CD4-positive, alpha-beta T cell treated with Interferon gamma for 1 hour (primary cell): ENCODE measurements around the gene AVL9.
"Not testable (repeated sequence)": the region's sequence is repeated elsewhere in the genome, so short reads cannot be mapped to it uniquely, and the experiment has no call there.

Source experiments
- DNase-seq: peaks from one replicate; pipeline ENCODE4 v3.0.0-alpha.2; 2020

Gene AVL9

GRCh38 chr7:32591938-32592337, 96.6 kb downstream of the AVL9 start:
- no peak for DNase-seq

DNA sequence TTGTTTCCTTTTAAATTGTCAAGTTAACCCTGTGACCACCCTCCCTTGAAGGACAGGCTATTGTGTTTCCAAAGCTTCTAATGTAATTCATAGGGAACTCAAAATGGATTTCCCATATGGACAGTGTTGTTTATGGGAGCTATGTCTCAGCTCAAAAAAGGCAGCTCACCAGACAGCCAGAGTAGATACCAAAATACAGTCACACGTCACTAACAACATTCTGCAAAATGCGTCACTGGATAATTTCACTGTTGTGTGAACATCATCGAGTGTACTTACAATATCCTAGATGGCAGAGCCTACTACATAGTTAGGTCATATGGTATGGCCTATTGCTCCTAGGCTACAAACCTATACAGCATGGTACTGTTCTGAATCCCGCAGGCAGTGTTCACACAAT, 97.4 kb downstream of the AVL9 start:
- DNase-seq: no peak

GRCh38 chr7:32594965-32595490, 99.7 kb downstream of the AVL9 start:
- DNase-seq: no peak

GRCh38 chr7:32601196-32601595, 105.9 kb downstream of the AVL9 start:
- not testable (repeated sequence) for DNase-seq

- DNase-seq: no peak
Measured at GRCh38 chr7:32602470-32602869, 107.2 kb downstream of the AVL9 start.

GRCh38 chr7:32603492-32603891, 108.2 kb downstream of the AVL9 start:
- DNase-seq: not testable (repeated sequence)

DNA sequence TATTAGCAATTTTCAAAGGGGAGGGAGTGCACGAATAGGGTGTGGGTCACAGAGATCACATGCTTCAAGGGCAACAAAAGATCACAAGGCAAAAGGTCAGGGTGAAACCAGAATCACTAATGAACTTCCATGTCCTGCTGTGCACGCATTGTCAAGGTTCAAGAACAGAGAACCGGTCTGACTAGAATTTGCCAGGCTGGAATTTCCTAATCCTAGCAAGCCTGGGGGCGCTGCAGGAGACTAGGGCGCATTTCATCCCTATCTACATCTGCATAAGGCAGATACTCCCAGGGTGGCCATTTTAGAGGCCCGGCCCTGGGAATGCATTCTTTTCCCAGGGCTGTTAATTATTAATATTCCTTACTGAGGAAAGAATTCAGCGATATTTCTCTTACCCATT, 108.8 kb downstream of the AVL9 start:
- DNase-seq: not testable (repeated sequence)

- no peak for DNase-seq
Measured at GRCh38 chr7:32605032-32605431, 109.7 kb downstream of the AVL9 start.

DNA sequence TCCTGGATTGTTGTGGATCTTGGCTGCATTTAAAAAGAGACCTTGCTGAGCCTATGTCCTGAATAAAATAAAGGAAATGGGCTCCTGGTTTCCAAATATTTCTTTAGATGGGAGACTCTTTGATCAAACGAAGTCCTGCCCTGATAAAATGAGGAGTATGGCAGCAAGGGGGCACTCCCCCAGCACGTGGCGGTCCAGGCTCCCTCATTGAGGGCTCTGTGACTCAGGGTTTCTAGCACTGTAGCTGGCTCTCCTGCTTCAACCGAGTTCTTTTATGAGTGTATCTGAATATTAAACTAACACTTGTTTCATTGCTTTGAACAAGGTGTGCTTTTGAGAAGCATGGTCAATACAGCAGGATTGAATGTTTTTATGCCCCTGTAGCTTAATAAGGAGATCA, 114.2 kb downstream of the AVL9 start:
- DNase-seq: no peak

- DNase-seq: no peak
Measured at GRCh38 chr7:32611201-32612099, 116.2 kb downstream of the AVL9 start.

- DNase-seq: no peak
Measured at GRCh38 chr7:32616625-32617024, 121.3 kb downstream of the AVL9 start.

DNA sequence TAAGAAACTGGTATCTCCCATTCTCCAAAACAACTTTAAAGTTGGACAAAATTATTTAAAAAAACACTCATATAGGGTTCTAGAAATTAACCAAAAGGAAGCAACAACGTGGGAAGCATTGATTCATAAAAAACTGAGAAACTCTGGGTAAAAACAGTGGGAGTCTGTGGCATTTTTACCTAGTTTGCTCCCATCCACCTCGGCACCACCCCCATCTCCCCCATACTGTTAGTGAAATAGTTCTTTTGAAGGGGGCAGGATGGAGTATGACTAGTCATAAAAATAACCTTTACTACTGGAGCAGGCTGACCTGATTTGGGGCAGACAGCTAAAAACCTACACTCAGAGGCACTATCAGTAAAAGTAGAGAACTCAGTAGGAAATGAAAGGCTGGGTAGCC, 123.2 kb downstream of the AVL9 start:
- DNase-seq: no peak

DNA sequence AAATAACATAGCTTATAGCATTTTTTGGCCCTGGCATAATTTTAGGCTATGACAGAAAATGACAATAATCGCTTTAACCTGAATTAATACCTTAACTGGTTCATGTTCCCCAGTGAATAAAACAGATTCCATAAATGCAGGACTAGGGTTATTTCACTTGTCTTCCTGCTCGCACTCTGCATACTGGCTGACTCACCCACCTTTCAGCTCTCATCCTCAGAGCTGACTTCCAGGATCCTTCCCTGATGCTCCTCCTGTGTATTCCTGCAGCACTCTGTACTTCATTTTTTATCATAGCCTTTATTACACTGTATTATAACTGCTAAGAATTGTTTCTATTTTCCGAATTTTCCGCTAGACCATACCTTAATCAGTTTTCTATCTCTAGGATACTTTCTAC, 123.7 kb downstream of the AVL9 start:
- no peak for DNase-seq

GRCh38 chr7:32619416-32619815, 124.1 kb downstream of the AVL9 start:
- not testable (repeated sequence) for DNase-seq

DNA sequence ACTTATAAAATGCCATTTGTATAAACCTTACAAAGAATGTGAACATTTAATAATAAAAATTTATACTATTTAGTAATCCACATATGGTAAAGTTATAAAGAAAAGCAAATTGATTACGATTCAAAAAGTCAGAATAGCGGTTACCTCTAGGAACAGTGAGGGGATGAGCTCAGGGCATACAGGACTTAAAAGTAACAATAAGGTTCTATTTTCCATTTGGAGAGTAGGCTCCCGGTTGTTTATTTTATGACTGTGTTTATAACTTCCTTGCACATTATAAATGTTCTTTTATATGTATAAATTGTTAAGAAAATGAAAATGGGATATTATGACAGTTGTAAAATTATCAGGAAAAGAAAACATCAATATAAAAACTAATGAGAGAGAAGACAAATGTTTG, 135.7 kb downstream of the AVL9 start:
- no peak for DNase-seq

GRCh38 chr7:32631590-32632497, 136.6 kb downstream of the AVL9 start:
- not testable (repeated sequence) for DNase-seq

GRCh38 chr7:32633446-32633845, 138.2 kb downstream of the AVL9 start:
- DNase-seq: not testable (repeated sequence)

DNA sequence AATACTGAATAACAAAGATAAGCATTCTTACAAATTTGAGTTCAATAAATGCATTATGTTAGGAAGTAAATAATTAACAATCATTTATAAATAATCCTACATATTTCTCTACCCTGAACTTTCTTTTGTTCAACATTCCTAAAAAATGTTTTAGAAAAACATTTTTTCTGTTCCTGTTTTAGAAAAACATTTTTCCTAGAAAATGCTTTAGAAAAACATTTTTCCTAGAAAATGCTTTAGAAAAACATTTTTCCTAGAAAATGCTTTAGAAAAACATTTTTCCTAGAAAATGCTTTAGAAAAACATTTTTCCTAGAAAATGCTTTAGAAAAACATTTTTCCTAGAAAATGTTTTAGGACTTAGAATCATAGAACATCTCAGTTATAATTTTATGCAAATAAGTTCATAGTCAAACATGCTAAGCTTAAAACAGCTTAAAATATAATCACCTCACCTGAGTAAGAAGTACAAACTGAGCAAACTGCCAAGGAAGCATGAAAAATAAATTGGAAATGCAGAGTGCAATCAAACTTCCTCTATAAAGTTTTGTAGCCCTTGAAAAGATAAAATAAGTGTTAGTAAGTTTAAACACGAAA, 139.6 kb downstream of the AVL9 start:
- not testable (repeated sequence) for DNase-seq

DNA sequence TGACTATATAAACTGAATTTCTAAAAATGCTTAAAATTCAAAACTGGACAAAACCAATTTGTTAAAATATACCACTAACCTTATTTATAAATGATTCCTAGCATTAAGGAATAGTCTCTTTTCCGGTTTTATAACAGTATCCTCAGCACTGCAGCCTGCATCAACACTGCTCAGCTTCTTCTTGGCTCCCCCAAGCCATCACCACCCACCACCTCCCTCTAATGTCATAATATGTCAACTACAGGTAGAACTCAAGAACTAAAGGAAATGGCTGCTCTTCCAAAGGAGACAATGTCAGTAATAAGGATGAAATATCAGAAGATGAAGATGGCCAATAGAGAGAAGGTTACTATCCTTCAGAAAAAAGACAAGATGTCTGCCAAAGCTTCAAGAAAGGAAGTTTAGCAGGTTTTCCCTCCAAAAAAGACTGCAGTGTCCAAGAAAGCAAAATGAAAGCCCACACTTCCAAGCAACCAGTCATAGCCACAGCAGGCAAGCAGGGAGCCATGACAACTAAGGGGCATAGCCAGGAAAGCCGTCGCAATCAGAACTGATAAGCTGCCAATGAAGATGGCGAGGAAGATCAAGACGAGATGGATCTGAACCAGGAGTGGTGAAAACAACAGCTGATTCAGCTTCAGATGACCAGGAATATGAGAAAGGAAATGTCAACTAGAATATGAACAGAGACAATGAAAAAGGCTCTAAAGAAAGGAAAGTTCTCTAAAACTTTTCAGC, 141.6 kb downstream of the AVL9 start:
- DNase-seq: not testable (repeated sequence)

GRCh38 chr7:32637611-32638010, 142.3 kb downstream of the AVL9 start:
- DNase-seq: not testable (repeated sequence)
